Epithelial cell of proximal tubule (primary cell): ENCODE results near the gene STXBP5. TPM values are rescaled to one million over a fixed set of nuclear protein-coding genes. Genes with fewer than 3 reads are reported as not detected.

ENCODE experiments used
- DNase-seq: peaks from one replicate; pipeline ENCODE4 v3.0.0-alpha.2; 2011; ENCODE audit warnings: low read depth
- H3K4me3 ChIP-seq: 2 replicates; pipeline ENCODE4 v1.5.1; 2011; ENCODE audit warnings: low read depth, mild to moderate bottlenecking, low read length
- total RNA-seq: library from RNA; depleted of rRNA; stranded (reverse); fragments of >200 nt; gene quantifications from 2 replicates; pipeline ENCODE4 v1.2.3, GENCODE V29; 2015
- TF ChIP-seq, protein P1 (sequence below): conservative IDR thresholded peaks from 2 replicates; pipeline ENCODE4 v1.5.1; 2012; ENCODE audit warnings: low read depth, mild to moderate bottlenecking, low read length

Gene STXBP5
- total RNA-seq, 1 donor from 2014 or later = 16.3 TPM

DNA sequence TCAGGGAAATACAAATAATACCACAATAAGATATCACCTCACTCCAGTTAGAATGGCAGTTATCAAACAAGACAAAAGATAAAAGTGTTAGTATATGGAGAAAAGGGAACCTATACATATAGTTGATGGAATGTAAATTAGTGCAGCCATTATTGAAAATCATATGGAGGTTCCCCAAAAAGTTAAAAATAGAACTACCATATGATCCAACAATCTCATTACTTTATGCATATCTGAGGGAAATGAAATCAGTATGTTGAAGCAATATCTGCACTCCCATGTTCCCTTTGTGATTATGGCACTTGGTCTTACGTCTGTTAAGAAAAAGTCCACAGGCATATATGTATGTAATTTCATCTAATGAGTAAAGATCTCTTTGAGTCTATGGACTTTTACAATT is 96.9 kb downstream of the STXBP5 start:
- no peak for DNase-seq
- no peak overlapping the region for H3K4me3 ChIP-seq
- TF ChIP-seq, protein P1, sequence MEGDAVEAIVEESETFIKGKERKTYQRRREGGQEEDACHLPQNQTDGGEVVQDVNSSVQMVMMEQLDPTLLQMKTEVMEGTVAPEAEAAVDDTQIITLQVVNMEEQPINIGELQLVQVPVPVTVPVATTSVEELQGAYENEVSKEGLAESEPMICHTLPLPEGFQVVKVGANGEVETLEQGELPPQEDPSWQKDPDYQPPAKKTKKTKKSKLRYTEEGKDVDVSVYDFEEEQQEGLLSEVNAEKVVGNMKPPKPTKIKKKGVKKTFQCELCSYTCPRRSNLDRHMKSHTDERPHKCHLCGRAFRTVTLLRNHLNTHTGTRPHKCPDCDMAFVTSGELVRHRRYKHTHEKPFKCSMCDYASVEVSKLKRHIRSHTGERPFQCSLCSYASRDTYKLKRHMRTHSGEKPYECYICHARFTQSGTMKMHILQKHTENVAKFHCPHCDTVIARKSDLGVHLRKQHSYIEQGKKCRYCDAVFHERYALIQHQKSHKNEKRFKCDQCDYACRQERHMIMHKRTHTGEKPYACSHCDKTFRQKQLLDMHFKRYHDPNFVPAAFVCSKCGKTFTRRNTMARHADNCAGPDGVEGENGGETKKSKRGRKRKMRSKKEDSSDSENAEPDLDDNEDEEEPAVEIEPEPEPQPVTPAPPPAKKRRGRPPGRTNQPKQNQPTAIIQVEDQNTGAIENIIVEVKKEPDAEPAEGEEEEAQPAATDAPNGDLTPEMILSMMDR = no peak

DNA sequence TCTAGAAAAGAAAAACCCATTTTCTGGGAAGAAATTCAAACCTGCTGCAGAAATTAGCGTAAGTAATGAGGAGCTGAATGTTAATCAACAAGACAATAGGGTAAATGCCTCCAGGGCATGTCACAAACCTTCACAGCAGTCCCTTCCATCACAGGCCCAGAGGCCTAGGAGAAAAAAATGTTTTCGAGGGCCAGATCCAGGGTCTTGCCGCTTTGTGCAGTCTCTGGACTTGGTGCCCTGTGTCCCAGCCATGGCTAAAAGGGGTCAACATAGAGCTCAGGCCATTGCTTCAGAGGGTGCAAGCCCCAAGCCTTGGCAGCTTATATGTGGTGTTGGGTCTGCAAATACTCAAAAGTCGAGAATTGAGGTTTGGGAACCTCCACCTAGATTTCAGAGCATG is 99.8 kb downstream of the STXBP5 start:
- TF ChIP-seq, protein P1 = no peak
- no peak for DNase-seq
- no peak overlapping the region for H3K4me3 ChIP-seq

DNA sequence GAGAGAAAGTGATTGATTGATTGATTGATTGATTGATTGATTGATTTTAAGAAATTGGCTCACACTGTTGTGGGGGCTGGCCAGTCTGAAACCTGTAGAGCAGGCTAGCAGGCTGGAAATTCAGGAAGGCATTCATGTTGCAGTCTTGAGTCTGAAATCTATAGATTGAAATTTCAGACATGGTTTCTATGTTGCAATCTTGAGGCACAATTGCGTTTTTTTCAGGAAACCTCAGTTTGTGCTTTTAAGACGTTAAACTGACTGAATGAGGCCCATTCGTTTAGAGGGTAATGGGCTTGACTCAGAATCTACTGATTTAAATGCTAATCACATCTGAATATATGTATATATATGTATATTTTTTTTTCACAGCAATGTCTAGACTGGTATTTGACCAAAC is 106.3 kb downstream of the STXBP5 start:
- TF ChIP-seq, protein P1 = no peak
- no peak overlapping the region for H3K4me3 ChIP-seq
- no peak for DNase-seq

DNA sequence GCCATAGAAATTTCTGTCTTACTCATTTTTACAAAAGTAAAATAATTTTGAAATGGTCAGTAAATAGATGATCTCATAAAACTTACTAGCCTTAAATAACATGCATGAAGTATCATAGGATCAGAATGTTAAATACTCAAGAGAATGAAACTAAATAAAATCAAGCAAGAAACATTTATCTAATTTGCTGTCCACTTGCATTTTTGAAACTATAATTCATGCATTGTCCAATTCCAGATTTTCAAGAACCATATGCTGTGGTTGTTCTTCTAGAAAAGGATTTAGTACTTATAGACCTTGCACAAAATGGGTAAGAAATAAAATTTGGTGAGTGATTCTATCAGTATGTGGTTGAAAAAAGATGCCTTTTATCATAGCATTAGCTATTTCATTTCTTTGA is 107.0 kb downstream of the STXBP5 start:
- TF ChIP-seq, protein P1 = no peak
- DNase-seq = no peak
- H3K4me3 ChIP-seq = no peak overlapping the region

DNA sequence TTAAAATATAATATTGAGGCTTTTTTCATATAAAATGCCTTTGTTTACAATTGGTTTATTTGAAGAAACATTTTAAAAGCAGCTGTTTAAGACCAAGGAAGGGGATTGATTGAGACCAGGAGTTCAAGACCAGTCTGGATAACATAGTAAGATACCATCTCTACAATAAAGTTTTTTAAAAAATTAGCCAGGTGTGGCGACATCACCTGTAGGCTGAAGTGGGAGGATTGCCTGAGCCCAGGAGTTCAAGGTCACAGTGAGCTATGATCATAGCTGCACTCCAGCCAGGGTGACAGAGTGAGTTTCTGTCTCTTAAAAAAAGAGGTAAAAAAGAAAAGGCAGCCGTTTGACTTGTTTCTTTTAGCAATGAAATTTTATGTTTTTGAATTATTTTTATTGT is 117.0 kb downstream of the STXBP5 start:
- DNase-seq = no peak
- no peak overlapping the region for H3K4me3 ChIP-seq
- TF ChIP-seq, protein P1 = no peak

DNA sequence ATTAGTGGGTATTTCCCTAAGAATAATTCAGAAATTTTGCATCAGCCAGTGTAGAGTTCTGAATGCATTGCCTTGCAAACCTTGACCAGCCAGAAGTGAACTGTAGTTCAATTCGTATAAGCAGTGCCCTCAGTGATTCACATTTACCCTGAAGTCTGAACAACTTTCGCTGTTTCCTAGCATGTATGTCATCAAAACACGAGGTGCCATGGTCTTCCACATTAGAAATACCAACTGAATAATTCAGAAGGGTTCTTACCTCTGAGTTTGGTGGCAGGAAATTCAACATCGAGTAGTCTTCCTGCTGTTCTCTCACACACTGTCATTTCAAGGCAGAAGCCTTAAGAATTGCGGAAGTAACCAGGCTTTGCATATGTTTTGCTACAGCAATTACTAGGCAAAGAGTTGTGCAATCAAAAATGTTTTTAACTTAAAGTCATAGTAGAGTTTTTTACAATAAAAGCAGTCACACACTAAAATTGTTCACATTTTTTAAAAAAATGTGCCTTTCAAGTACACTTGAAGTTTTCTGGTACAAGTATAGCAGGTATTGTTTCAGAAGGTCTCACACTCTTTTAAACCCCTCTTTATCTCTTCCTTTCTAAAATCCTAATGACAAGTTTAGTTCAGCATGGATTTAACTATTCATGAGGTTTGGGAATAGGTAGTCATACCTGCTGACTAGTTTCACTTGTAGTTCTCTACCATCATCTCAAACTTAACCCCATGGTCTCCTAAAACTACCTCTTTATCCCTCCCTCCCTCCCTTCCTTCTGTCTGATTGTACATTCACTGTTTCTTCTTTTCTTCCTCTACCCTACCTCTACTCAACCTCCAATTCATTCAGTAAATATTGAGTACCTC is 118.3 kb downstream of the STXBP5 start:
- no peak for DNase-seq
- TF ChIP-seq, protein P1 = no peak
- no peak overlapping the region for H3K4me3 ChIP-seq

DNA sequence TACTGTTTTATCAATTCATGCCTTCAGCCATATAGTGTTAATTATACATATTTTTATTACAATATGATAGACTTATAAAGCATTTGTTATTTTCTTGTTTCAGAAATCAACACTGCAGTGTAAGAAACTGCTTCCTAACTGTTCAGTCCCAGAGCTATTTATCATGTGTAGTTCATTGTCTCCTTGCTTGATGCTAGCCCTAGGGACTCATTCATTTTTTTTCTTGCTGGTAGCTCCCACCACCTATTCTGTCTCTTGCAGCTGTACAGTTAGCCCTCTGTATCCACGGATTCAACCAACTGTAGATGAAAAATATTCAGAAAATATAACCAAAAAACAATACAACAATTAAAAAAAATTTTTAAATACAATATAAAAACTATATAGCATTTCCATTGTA is 121.3 kb downstream of the STXBP5 start:
- H3K4me3 ChIP-seq = no peak overlapping the region
- TF ChIP-seq, protein P1 = no peak
- DNase-seq = no peak
